Ectodermal cell (in vitro differentiated cells): ENCODE measurements around the gene ARIH2.
A peak's percentile ranks its signal among the peaks of the same experiment; 100 is the strongest.

ENCODE experiments used
- H3K27ac ChIP-seq: 2 replicates; pipeline ENCODE4 v1.7.0; 2013; ENCODE audit warnings: mild to moderate bottlenecking, low read depth, low read length; ENCODE audit not compliant: insufficient read depth, poor library complexity, severe bottlenecking
- H3K27me3 ChIP-seq: 2 replicates; pipeline ENCODE4 v1.7.0; 2013; ENCODE audit warnings: mild to moderate bottlenecking, low read length; ENCODE audit not compliant: insufficient read depth, control insufficient read depth, poor library complexity, severe bottlenecking
- H3K36me3 ChIP-seq: one replicate; pipeline ENCODE4 v1.7.0; 2013; ENCODE audit warnings: low read length; ENCODE audit not compliant: control insufficient read depth, insufficient read depth
- H3K4me1 ChIP-seq: one replicate; pipeline ENCODE4 v1.7.0; 2013; ENCODE audit warnings: low read length; ENCODE audit not compliant: control insufficient read depth, insufficient read depth
- H3K4me3 ChIP-seq: 2 replicates; pipeline ENCODE4 v1.7.0; 2013; ENCODE audit warnings: low read depth, low read length, control low read depth; ENCODE audit not compliant: insufficient read depth
- H3K9me3 ChIP-seq: 2 replicates; pipeline ENCODE4 v1.7.0; 2013; ENCODE audit warnings: mild to moderate bottlenecking, low read length, moderate library complexity; ENCODE audit not compliant: control insufficient read depth
- WGBS, 2 experiments: methylation state at CpG; one replicate each; pipeline ENCODE4 v1.1.7; 2013; ENCODE audit warnings: missing lambda C conversion rate in 2 of 2; 5-methylcytosine and 5-hydroxymethylcytosine counted together

Gene ARIH2

GRCh38 chr3:49020330-49021212 is 101.9 kb downstream of the ARIH2 start:
- Histone ChIP-seq H3K27ac (peak overlapping the region; percentile 97), H3K27me3 (no peaks in the 10 kb centered on the region), H3K4me3 (peak overlapping the region; percentile 97), H3K36me3 (peaks cover 32% of the 10 kb centered on the region), H3K9me3 (no peaks in the 10 kb centered on the region), H3K4me1 (peaks cover 18% of the 10 kb centered on the region)
- 4 to 5% methylated on average over 51 of the region's 51 CpGs for WGBS, 2 experiments

GRCh38 chr3:49021213-49021812 is 102.7 kb downstream of the ARIH2 start:
- H3K36me3 ChIP-seq, result peaks cover 27% of the 10 kb centered on the region
- H3K27me3 ChIP-seq, result no peaks in the 10 kb centered on the region
- H3K4me3 ChIP-seq, result peak overlapping the region; percentile 97
- WGBS, 2 experiments, result 0 to 1% methylated on average over 60 of the region's 60 CpGs
- H3K9me3 ChIP-seq, result no peaks in the 10 kb centered on the region
- H3K4me1 ChIP-seq, result peaks cover 18% of the 10 kb centered on the region
- H3K27ac ChIP-seq, result peak overlapping the region; percentile 97

- Histone ChIP-seq H3K4me3 (peak within 1 kb of the TSS; percentile 97), H3K9me3 (no peaks in the 10 kb centered on the region), H3K36me3 (peaks cover 26% of the 10 kb centered on the region), H3K4me1 (peaks cover 18% of the 10 kb centered on the region), H3K27me3 (no peaks in the 10 kb centered on the region), H3K27ac (peak within 1 kb of the TSS; percentile 97)
- WGBS, 2 experiments, result 0% methylated on average over 83 of the region's 83 CpGs
Observed at GRCh38 chr3:49021813-49022687, 103.4 kb downstream of the ARIH2 start, which contains the start of gene NDUFAF3. Gene NDUFAF3, plus strand, starts transcription at chr3:49022121. Its CDS starts 24 bp downstream, at chr3:49022145.

GRCh38 chr3:49022688-49023171 is 104.1 kb downstream of the ARIH2 start:
- peaks cover 14% of the 10 kb centered on the region for H3K4me1 ChIP-seq
- H3K36me3 ChIP-seq, result peaks cover 32% of the 10 kb centered on the region
- H3K9me3 ChIP-seq, result no peaks in the 10 kb centered on the region
- H3K27ac ChIP-seq, result peak overlapping the region; percentile 97
- 31 to 37% methylated on average over 12 of the region's 12 CpGs for WGBS, 2 experiments
- H3K27me3 ChIP-seq, result no peaks in the 10 kb centered on the region
- peak overlapping the region; percentile 97 for H3K4me3 ChIP-seq

GRCh38 chr3:49023775-49024174 is 105.1 kb downstream of the ARIH2 start:
- Histone ChIP-seq H3K36me3 (peaks cover 32% of the 10 kb centered on the region), H3K9me3 (no peaks in the 10 kb centered on the region), H3K4me3 (no peak overlapping the region), H3K4me1 (peaks cover 21% of the 10 kb centered on the region), H3K27me3 (no peaks in the 10 kb centered on the region), H3K27ac (no peak overlapping the region)
- WGBS, 2 experiments, result 90 to 92% methylated on average over 4 of the region's 4 CpGs

- Histone ChIP-seq H3K27me3 (no peaks in the 10 kb centered on the region), H3K9me3 (no peaks in the 10 kb centered on the region), H3K4me3 (no peak overlapping the region), H3K36me3 (peaks cover 32% of the 10 kb centered on the region), H3K4me1 (peaks cover 22% of the 10 kb centered on the region), H3K27ac (no peak overlapping the region)
- 93 to 94% methylated on average over 5 of the region's 5 CpGs for WGBS, 2 experiments
Observed at GRCh38 chr3:49024449-49024848, 105.8 kb downstream of the ARIH2 start.

- peaks cover 32% of the 10 kb centered on the region for H3K36me3 ChIP-seq
- H3K9me3 ChIP-seq, result no peaks in the 10 kb centered on the region
- H3K4me3 ChIP-seq, result no peak overlapping the region
- no peaks in the 10 kb centered on the region for H3K27me3 ChIP-seq
- no peak overlapping the region for H3K27ac ChIP-seq
- peaks cover 18% of the 10 kb centered on the region for H3K4me1 ChIP-seq
- WGBS, 2 experiments, result 96% methylated on average over 13 of the region's 13 CpGs
Observed at GRCh38 chr3:49025005-49025792, 106.6 kb downstream of the ARIH2 start.

GRCh38 chr3:49025793-49026520 is 107.3 kb downstream of the ARIH2 start:
- no peaks in the 10 kb centered on the region for H3K9me3 ChIP-seq
- H3K27me3 ChIP-seq, result no peaks in the 10 kb centered on the region
- H3K4me1 ChIP-seq, result peaks cover 18% of the 10 kb centered on the region
- H3K27ac ChIP-seq, result no peak overlapping the region
- H3K36me3 ChIP-seq, result peaks cover 39% of the 10 kb centered on the region
- H3K4me3 ChIP-seq, result no peak overlapping the region
- 97 to 99% methylated on average over 8 of the region's 8 CpGs for WGBS, 2 experiments

GRCh38 chr3:49026536-49026935 is 107.9 kb downstream of the ARIH2 start:
- H3K4me3 ChIP-seq, result no peak overlapping the region
- no peaks in the 10 kb centered on the region for H3K9me3 ChIP-seq
- no peaks in the 10 kb centered on the region for H3K27me3 ChIP-seq
- H3K4me1 ChIP-seq, result peaks cover 18% of the 10 kb centered on the region
- 92 to 94% methylated on average over 3 of the region's 3 CpGs for WGBS, 2 experiments
- no peak overlapping the region for H3K27ac ChIP-seq
- H3K36me3 ChIP-seq, result peaks cover 44% of the 10 kb centered on the region
